GM21825 (cell line): ENCODE measurements around the gene FMNL2.

ENCODE experiments used
- ATAC-seq: cut with Tn5 transposase; IDR thresholded peaks from one replicate; pipeline ENCODE4 v1.9.1; 2021; ENCODE audit warnings: mild to moderate bottlenecking, moderate library complexity; ENCODE audit not compliant: unreplicated experiment

Gene FMNL2

DNA sequence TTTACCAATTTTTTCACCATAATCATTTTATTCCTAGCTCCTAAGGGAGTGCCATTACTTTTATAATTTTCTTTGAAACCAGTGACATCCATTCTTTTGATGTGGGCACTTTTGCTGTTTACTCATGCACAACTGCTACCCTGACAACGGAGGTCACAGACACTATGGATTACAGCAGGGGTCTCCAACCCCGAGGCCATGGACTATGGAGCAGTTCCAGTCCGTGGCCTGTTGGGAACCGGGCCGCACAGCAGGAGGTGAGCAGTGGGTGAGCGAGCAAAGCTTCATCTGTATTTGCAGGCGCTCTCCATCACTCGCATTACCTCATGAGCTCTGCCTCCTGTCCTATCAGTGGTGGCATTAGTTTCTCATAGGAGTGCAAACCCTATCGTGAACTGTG, 347.7 kb downstream of the FMNL2 start:
- ATAC-seq, result no peak

DNA sequence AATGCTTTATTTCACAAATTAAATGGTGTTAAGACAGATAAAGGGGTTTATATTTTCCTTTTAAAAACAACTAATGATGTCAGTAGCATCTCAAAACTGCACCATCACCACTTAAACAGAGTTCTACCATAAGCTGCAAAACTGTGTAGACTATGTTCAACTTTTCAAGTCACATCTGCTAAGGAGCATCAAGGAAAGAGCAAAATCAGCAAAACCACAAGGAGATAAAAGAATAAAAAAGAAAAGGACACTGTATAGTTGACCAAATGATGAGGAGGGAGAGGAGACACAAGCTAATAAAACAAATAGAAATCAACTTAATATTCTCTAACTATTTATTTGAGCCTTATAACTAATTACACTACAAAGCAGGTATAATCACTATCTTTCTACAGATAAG, 348.4 kb downstream of the FMNL2 start:
- no peak for ATAC-seq

DNA sequence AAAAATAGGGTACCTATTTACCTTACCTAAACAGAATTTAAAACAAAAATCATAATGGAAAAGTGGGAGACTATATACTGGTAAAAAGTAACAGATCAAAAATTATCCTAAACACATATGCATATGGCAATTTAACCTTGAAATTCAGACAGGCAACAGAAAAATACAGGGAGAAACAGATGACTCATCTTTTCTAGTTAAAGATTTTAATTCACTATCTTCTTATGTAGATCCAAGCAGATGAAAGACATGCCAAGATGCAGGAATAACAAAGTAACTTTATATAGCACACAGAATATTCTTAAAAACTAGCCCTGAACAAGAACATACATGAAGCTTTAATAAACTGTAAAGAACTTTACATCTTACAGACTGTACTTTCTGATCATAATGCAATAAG, 351.3 kb downstream of the FMNL2 start:
- no peak for ATAC-seq

DNA sequence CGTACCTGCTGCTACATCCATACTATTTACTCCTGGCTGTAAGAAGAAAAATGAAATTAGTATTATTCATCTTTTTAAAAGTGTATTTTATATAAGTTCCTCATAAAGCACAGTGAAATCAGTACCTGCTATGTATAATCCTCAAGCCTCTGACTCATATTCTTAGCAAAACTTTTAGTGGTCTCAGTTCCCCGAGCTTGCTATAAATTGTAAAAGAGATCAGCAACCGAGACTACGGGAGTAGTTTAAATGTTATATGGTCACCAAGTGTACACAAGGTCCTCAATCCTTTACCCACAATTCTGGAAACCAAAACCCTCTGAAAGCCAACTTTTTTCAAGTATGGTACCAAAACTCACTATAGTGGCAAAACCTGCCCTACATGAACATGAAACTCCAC, 358.1 kb downstream of the FMNL2 start:
- peak; percentile 76 for ATAC-seq

DNA sequence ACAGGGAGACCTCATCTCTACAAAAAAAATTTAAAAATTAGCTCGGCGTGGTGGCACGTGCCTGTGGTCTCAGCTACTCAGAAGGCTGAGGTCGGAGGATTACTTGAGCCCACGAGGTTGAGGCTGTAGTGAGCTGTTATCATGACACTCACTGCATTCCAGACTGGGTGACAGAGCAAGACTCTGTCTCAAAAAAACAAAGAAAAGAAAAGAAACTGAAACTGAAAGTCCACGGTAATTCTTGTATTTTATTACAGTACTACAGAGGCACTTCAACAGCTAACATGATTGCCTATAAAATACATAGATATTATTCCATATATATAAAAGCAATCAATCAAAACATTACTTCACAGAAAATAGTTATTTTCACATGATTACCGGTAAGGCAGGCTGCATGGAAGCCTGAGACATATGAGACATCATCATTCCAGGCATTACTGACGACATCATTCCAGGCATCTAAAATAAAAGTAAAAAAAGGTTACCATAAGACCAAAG, 359.2 kb downstream of the FMNL2 start:
- ATAC-seq, result peak; percentile 58

DNA sequence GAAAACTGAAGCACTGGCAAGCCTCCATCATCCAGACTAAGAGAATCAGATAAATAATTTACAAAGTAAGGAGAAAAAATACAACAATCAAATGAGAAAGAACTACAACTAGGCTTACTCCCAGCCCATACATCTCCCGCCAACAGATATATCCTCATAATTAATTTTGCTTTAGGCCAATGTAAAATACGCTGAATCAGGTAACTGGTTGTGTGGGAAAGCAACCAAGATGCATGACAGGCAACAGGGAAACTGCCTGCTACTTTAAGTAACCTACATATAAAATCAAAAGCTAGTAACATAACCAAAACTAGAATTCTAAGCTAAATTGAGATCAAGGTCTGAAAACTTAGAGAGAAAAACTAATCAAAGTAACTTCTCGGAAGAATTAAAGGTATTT, 360.8 kb downstream of the FMNL2 start:
- ATAC-seq, result no peak

DNA sequence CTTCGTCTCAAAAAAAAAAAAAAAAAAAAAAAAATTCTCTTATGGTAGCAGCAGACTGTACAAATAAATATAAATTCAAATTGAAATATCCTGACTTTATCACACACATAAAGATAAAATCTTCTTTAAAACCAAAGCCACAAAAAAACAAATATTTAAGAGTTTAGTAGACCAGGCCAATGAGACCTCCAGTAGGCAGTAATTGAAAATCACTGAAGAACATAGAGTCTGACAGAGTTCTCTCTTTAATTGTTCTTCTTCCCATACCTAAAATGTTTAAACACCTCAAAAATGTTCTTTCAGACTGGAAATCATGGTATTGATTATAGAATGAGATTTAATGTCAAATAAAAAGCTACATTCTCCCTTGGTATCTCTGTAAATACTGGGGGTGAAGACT, 361.5 kb downstream of the FMNL2 start:
- ATAC-seq, result no peak
